ENCODE measurements around the gene SMIM32. TPM values are rescaled to one million over a fixed set of nuclear protein-coding genes. Genes with fewer than 3 reads are reported as not detected.

Gene SMIM32
- polyA plus RNA-seq, 1 donor from 2014 or later, result 3.6 TPM

- TF ChIP-seq EZH2 (IDR thresholded peaks at IDR 0.05; ENCODE audit: borderline replicate concordance, insufficient read depth, low read length, poor library complexity, severe bottlenecking) (no peak), POLR2AphosphoS5 (IDR thresholded peaks at IDR 0.05) (no peak), TAF1 (IDR thresholded peaks at IDR 0.05; ENCODE audit: low read depth) (no peak), SMC3 (conservative IDR thresholded peaks at IDR 0.05; ENCODE audit: poor library complexity) (no peak), RAD21 (conservative IDR thresholded peaks at IDR 0.05) (no peak), EP300 (conservative IDR thresholded peaks at IDR 0.05; ENCODE audit: poor library complexity, severe bottlenecking) (no peak), MXI1 (conservative IDR thresholded peaks at IDR 0.05; ENCODE audit: poor library complexity, severe bottlenecking) (no peak)
- TF ChIP-seq, protein P1, sequence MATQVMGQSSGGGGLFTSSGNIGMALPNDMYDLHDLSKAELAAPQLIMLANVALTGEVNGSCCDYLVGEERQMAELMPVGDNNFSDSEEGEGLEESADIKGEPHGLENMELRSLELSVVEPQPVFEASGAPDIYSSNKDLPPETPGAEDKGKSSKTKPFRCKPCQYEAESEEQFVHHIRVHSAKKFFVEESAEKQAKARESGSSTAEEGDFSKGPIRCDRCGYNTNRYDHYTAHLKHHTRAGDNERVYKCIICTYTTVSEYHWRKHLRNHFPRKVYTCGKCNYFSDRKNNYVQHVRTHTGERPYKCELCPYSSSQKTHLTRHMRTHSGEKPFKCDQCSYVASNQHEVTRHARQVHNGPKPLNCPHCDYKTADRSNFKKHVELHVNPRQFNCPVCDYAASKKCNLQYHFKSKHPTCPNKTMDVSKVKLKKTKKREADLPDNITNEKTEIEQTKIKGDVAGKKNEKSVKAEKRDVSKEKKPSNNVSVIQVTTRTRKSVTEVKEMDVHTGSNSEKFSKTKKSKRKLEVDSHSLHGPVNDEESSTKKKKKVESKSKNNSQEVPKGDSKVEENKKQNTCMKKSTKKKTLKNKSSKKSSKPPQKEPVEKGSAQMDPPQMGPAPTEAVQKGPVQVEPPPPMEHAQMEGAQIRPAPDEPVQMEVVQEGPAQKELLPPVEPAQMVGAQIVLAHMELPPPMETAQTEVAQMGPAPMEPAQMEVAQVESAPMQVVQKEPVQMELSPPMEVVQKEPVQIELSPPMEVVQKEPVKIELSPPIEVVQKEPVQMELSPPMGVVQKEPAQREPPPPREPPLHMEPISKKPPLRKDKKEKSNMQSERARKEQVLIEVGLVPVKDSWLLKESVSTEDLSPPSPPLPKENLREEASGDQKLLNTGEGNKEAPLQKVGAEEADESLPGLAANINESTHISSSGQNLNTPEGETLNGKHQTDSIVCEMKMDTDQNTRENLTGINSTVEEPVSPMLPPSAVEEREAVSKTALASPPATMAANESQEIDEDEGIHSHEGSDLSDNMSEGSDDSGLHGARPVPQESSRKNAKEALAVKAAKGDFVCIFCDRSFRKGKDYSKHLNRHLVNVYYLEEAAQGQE (IDR thresholded peaks at IDR 0.05; ENCODE audit: borderline replicate concordance), result no peak
- TF ChIP-seq, protein P2, sequence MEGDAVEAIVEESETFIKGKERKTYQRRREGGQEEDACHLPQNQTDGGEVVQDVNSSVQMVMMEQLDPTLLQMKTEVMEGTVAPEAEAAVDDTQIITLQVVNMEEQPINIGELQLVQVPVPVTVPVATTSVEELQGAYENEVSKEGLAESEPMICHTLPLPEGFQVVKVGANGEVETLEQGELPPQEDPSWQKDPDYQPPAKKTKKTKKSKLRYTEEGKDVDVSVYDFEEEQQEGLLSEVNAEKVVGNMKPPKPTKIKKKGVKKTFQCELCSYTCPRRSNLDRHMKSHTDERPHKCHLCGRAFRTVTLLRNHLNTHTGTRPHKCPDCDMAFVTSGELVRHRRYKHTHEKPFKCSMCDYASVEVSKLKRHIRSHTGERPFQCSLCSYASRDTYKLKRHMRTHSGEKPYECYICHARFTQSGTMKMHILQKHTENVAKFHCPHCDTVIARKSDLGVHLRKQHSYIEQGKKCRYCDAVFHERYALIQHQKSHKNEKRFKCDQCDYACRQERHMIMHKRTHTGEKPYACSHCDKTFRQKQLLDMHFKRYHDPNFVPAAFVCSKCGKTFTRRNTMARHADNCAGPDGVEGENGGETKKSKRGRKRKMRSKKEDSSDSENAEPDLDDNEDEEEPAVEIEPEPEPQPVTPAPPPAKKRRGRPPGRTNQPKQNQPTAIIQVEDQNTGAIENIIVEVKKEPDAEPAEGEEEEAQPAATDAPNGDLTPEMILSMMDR (IDR thresholded peaks at IDR 0.05; ENCODE audit: poor library complexity, severe bottlenecking), result no peak
- Histone ChIP-seq H3K9me2 (ENCODE audit: insufficient read depth, low read length) (no peaks in the 10 kb centered on the region), H3F3A (ENCODE audit: insufficient read depth, low read length, poor library complexity, severe bottlenecking) (no peaks in the 10 kb centered on the region), H3K9ac (ENCODE audit: low read length) (no peak overlapping the region), H3K27me3 (ENCODE audit: insufficient read depth, low read depth, low read length) (no peaks in the 10 kb centered on the region), H3K36me3 (ENCODE audit: insufficient read depth, low read length) (peaks cover 9% of the 10 kb centered on the region), H4K20me1 (ENCODE audit: insufficient read depth) (no peaks in the 10 kb centered on the region), H3K27ac (ENCODE audit: low read length) (no peak overlapping the region), H3K9me3 (ENCODE audit: low read length) (no peaks in the 10 kb centered on the region), H3K4me3 (ENCODE audit: low read length) (no peak overlapping the region), H3K79me2 (replicated peaks; ENCODE audit: insufficient read depth, low read length) (peaks cover 48% of the 10 kb centered on the region), H2AFZ (ENCODE audit: low read depth, low read length) (no peak overlapping the region), H3K4me2 (ENCODE audit: low read length) (no peak overlapping the region)
Observed at GRCh38 chr5:136153581-136154236, 39.3 kb downstream of the SMIM32 start.

GRCh38 chr5:136149891-136150290, 43.1 kb downstream of the SMIM32 start:
- Histone ChIP-seq H2AFZ (ENCODE audit: low read depth, low read length) (no peak overlapping the region), H3K4me2 (ENCODE audit: low read length) (no peak overlapping the region), H3K79me2 (replicated peaks; ENCODE audit: insufficient read depth, low read length) (peaks cover 53% of the 10 kb centered on the region), H3K27ac (ENCODE audit: low read length) (no peak overlapping the region), H3K4me3 (ENCODE audit: low read length) (no peak overlapping the region), H3F3A (ENCODE audit: insufficient read depth, low read length, poor library complexity, severe bottlenecking) (no peaks in the 10 kb centered on the region), H3K9me3 (ENCODE audit: low read length) (no peaks in the 10 kb centered on the region), H4K20me1 (ENCODE audit: insufficient read depth) (no peaks in the 10 kb centered on the region), H3K9me2 (ENCODE audit: insufficient read depth, low read length) (no peaks in the 10 kb centered on the region), H3K27me3 (ENCODE audit: insufficient read depth, low read depth, low read length) (no peaks in the 10 kb centered on the region), H3K36me3 (ENCODE audit: insufficient read depth, low read length) (peaks cover 5% of the 10 kb centered on the region), H3K9ac (ENCODE audit: low read length) (no peak overlapping the region)
- TF ChIP-seq, protein P1 (IDR thresholded peaks at IDR 0.05; ENCODE audit: borderline replicate concordance), result no peak
- TF ChIP-seq TAF1 (IDR thresholded peaks at IDR 0.05; ENCODE audit: low read depth), result no peak
- no peak for TF ChIP-seq MXI1 (conservative IDR thresholded peaks at IDR 0.05; ENCODE audit: poor library complexity, severe bottlenecking)
